ENCODE data around the gene AKR1A1.

Gene AKR1A1

GRCh38 chr1:45615885-45616284 is 65.3 kb downstream of the AKR1A1 start:
- DNase-seq (ENCODE audit: low read depth, low spot score): no peak

GRCh38 chr1:45617618-45618017 is 67.0 kb downstream of the AKR1A1 start:
- no peak for DNase-seq (ENCODE audit: low read depth, low spot score)

- no peak for DNase-seq (ENCODE audit: low read depth, low spot score)
These were observed 68.7 kb downstream of the AKR1A1 start for GRCh38 chr1:45619149-45619921.
